ENCODE results near the gene RIOX2.

- no peak for TF ChIP-seq CTCF (IDR thresholded peaks at IDR 0.05; ENCODE audit: poor library complexity, severe bottlenecking)
- no peak for TF ChIP-seq POLR2AphosphoS5 (IDR thresholded peaks at IDR 0.05)
- TF ChIP-seq REST (IDR thresholded peaks at IDR 0.05; ENCODE audit: borderline replicate concordance) = no peak
- no peak for TF ChIP-seq EZH2 (IDR thresholded peaks at IDR 0.05; ENCODE audit: borderline replicate concordance, insufficient read depth, low read length, poor library complexity, severe bottlenecking)
These were observed 39.8 kb downstream of the RIOX2 start for GRCh38 chr3:97932387-97932801.

Data from neural cell (in vitro differentiated cells).